Right cardiac atrium (tissue), 5 donors: ENCODE measurements around the gene PDGFD. TPM values are rescaled to one million over a fixed set of nuclear protein-coding genes. Genes with fewer than 3 reads are reported as not detected.

Source experiments
- ATAC-seq, 2 donors: fragments of 200-7000 bp; cut with Tn5 transposase; one replicate each; pipeline versions ENCODE4 v1.8.0 to v1.9.1; 2020; ENCODE audit warnings: moderate library complexity in 2 of 2, mild to moderate bottlenecking in 1 of 2
- DNase-seq, 3 donors: peaks; one replicate each; pipeline ENCODE4 v3.0.0-alpha.2; 2020
- H3K27ac ChIP-seq: one replicate; pipeline ENCODE4 v1.5.1; 2013; ENCODE audit warnings: mild to moderate bottlenecking, low read length, control low read depth, moderate library complexity
- H3K27me3 ChIP-seq: one replicate; pipeline ENCODE4 v1.6.1; 2013; ENCODE audit not compliant: control insufficient read depth, insufficient read depth
- H3K4me1 ChIP-seq: one replicate; pipeline ENCODE4 v1.6.1; 2013; ENCODE audit warnings: low read length; ENCODE audit not compliant: control insufficient read depth, insufficient read depth
- H3K4me3 ChIP-seq: one replicate; pipeline ENCODE4 v1.5.1; 2013; ENCODE audit warnings: low read length, control low read depth
- H3K9me3 ChIP-seq: one replicate; pipeline ENCODE4 v1.6.1; 2013; ENCODE audit warnings: low read length; ENCODE audit not compliant: control insufficient read depth
- WGBS: extraction: QIAGEN DNeasy Blood & Tissue Kit; methylation state at CpG from one replicate; pipeline ENCODE4 v1.1.7; 2013; 5-methylcytosine and 5-hydroxymethylcytosine counted together
- intact Hi-C, 4 donors: fragments of 100-400 bp; cut with DNase I; formaldehyde crosslinking; loops; one replicate each; pipeline versions ENCODE4 v1.11.0 to v1.14.0; 2022 to 2023
- polyA plus RNA-seq: library from polyadenylated mRNA; stranded (reverse); fragments of 200-250 nt; gene quantifications from one replicate; pipeline ENCODE4 v1.2.3, GENCODE V29; 2013
- total RNA-seq, 4 donors: library from RNA; stranded (reverse); fragmentation: NEBNext Ultra II Directional; extraction: Animal tissue kit (Norgen Biotek cat#: 25700); gene quantifications; one replicate each; pipeline ENCODE4 v1.2.1, GENCODE V29; 2021
- donor health status: healthy with polysubstance abuse.
- donor health status: DM: no; HTN: yes; CAD: no.
- donor health status: DM: no; HTN: no; CAD: no.
- donor health status: DM: no; HTN: yes; CAD: no; lungs with severe emphysema.
- donor health status: DM: yes; HTN: yes; CAD: no.

Gene PDGFD
- total and polyA plus RNA-seq, 5 donors, result 10.5 to 20.1 (median 15.8) TPM

DNA sequence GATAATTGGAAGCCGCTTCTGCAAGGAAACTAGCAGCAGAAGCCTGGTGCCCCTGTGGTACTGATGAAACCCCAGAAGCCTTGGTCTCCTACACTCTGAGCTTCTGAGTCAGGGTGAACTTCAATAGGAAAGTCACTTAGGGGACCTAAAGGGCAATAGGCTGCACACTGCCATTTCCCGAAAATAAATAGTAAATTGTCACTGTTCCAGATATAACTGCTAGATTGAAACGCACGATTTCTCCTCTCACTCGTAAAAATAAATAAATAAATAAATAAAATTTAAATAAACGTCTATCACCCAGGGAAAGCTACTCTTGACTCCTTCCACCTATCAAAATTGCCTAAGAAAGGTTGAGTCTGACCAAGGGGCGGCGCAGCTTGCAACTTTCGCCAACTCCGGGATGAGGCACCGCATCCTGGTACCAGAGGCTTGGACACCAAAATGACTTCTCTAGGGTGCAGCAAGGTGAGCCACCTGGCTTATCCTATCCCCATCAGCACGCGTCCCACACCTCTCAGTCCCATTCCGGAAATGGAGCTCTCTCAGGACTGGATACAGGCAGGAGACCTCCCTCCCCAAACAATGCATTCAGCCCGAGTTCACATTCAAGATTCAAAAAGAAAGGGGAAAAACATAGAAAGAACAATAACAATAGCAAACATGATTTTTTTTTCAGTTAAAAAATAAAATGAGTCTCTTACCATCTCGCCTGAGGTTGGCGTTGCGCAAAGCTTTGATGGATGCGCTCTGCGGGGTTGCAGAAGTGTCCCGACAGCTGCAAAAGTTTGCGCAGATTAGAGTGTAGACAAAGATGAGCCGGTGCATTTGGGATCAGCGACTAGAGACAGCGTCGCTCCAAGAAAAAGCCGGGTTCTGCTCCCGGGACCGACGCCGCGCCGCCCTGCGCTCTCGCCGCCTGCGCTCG is 583 bp downstream of the PDGFD start:
- Histone ChIP-seq H3K27ac (no peak overlapping the region), H3K27me3 (no peaks in the 10 kb centered on the region), H3K4me3 (peak overlapping the region; percentile 71), H3K4me1 (no peaks in the 10 kb centered on the region), H3K9me3 (no peaks in the 10 kb centered on the region)
- DNase-seq (peak; percentile 31 to 76 (median 70)), ATAC-seq (peak; percentile 66 to 68)
- intact Hi-C loops, result loop anchor here in 1 of 4 donors (5.0 kb wide), 1 partner anchor 481 kb away; no protein-coding TSS in a partner anchor
- 4% methylated on average over 38 of the region's 38 CpGs for WGBS

DNA sequence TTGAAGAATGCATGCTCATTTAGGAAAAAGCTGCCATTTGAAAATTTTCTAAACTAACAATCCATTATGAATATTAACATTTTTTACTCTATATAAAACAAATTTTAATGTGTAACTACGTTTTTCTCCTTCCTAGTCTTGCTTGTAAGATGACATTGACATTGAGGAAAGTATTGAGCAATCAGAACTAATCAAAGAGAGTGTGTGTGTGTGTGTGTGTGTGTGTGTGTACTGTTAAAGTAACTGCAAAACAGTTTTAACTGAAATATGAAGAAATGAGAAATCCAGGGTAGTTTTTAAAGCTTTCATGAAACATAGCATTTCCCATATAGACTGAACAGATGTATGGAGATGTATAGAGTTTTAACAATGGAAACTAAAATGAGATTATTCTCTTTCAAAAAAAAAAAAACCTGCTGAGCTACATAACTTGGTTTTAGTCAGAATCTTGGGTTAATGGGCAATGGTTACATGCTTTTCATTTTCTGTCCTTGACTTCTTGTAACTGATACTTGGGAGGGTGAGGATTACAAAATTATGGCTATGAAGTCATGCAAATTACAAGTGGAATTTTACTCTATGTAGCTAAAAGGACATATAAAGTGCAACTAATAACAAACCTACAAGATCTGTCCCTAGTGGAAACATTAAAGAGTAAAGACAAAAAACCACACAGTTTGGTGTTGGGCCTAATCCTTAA is 2.0 kb downstream of the PDGFD start:
- H3K27me3 ChIP-seq, result no peaks in the 10 kb centered on the region
- ATAC-seq (no peak), DNase-seq (no peak)
- no peak overlapping the region for H3K27ac ChIP-seq
- no peaks in the 10 kb centered on the region for H3K4me1 ChIP-seq
- no peaks in the 10 kb centered on the region for H3K9me3 ChIP-seq
- intact Hi-C loops, result loop anchor here in 1 of 4 donors (5.0 kb wide), 1 partner anchor 480 kb away; no protein-coding TSS in a partner anchor
- 61% methylated on average over 1 of the region's 1 CpG for WGBS
- H3K4me3 ChIP-seq, result peak overlapping the region; percentile 71

DNA sequence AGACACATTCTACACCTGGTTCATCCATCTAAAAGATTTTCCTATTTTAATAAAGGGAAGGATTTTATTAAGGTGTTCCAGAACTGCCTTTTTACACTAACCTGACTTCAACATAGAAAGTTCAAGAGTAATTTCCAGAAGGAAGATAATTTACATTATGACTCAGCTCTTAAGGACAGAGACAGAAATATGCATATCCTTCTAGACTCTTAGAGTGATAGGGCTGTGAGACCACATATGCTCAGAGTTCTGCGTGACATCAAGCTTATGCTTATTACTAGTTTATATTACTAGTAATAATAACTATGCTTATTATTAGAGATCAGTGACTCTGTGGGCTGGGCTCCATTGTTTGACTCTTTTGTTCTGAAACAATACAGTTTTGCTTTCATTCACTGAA is 4.6 kb downstream of the PDGFD start:
- WGBS, result 94% methylated on average over 1 of the region's 1 CpG
- Histone ChIP-seq H3K9me3 (no peaks in the 10 kb centered on the region), H3K4me1 (no peaks in the 10 kb centered on the region), H3K27ac (no peak overlapping the region), H3K4me3 (no peak overlapping the region), H3K27me3 (no peaks in the 10 kb centered on the region)
- no peak for DNase-seq
- intact Hi-C loops, result loop anchor here in 1 of 4 donors (10.0 kb wide), 1 partner anchor 475 kb away; no protein-coding TSS in a partner anchor
- no peak for ATAC-seq

DNA sequence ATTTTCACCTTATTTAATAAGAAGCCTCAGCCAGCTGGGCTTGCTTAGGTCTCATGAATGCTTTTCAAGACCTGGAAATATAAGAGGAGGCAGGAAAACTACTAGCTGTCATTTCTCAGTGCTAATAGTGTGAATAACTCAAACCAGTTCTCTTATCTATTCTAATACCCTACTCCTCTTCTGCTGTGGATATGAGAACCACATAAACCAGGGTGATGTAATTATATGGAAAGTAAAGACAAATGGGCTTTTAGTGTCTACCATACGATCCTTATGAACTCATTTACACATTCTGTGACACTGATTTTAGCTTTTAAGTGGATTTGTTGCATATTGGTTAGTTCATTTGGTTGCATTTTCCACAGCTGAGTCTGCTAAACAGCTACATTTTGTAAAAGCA is 8.6 kb downstream of the PDGFD start:
- DNase-seq (no peak), ATAC-seq (no peak)
- Histone ChIP-seq H3K9me3 (no peaks in the 10 kb centered on the region), H3K4me1 (no peaks in the 10 kb centered on the region), H3K27ac (no peak overlapping the region), H3K27me3 (no peaks in the 10 kb centered on the region), H3K4me3 (no peak overlapping the region)
- intact Hi-C loops, result loop anchor here in 1 of 4 donors (10.0 kb wide), 1 partner anchor 471 kb away; no protein-coding TSS in a partner anchor
- 78% methylated on average over 1 of the region's 1 CpG for whole genome bisulfite sequencing

- no peak overlapping the region for H3K27ac ChIP-seq
- no peak overlapping the region for H3K4me3 ChIP-seq
- no peaks in the 10 kb centered on the region for H3K4me1 ChIP-seq
- ATAC-seq (no peak), DNase-seq (no peak)
- H3K27me3 ChIP-seq, result no peaks in the 10 kb centered on the region
- intact Hi-C loops, result loop anchor here in 2 of 4 donors (5.0 to 10.0 kb wide), 2 partner anchors 469 to 472 kb away; no protein-coding TSS in a partner anchor
- 82% methylated on average over 7 of the region's 7 CpGs for WGBS
- no peaks in the 10 kb centered on the region for H3K9me3 ChIP-seq
Measured at GRCh38 chr11:104154296-104154695, 9.7 kb downstream of the PDGFD start.

GRCh38 chr11:104152941-104153505 is 10.9 kb downstream of the PDGFD start:
- intact Hi-C loops, result loop anchor here in 2 of 4 donors (5.0 to 10.0 kb wide), 2 partner anchors 468 to 471 kb away; no protein-coding TSS in a partner anchor
- Histone ChIP-seq H3K27me3 (no peaks in the 10 kb centered on the region), H3K4me3 (no peak overlapping the region), H3K4me1 (no peaks in the 10 kb centered on the region), H3K27ac (no peak overlapping the region), H3K9me3 (no peaks in the 10 kb centered on the region)
- no peak for ATAC-seq
- no peak for DNase-seq

GRCh38 chr11:104151404-104152204 is 12.3 kb downstream of the PDGFD start:
- no peak for DNase-seq
- no peak for ATAC-seq
- intact Hi-C loops, result loop anchor here in 2 of 4 donors (5.0 to 10.0 kb wide), 2 partner anchors 467 to 469 kb away; no protein-coding TSS in a partner anchor
- WGBS, result 87% methylated on average over 8 of the region's 8 CpGs
- Histone ChIP-seq H3K9me3 (no peaks in the 10 kb centered on the region), H3K27ac (no peak overlapping the region), H3K4me3 (no peak overlapping the region), H3K27me3 (no peaks in the 10 kb centered on the region), H3K4me1 (no peaks in the 10 kb centered on the region)

DNA sequence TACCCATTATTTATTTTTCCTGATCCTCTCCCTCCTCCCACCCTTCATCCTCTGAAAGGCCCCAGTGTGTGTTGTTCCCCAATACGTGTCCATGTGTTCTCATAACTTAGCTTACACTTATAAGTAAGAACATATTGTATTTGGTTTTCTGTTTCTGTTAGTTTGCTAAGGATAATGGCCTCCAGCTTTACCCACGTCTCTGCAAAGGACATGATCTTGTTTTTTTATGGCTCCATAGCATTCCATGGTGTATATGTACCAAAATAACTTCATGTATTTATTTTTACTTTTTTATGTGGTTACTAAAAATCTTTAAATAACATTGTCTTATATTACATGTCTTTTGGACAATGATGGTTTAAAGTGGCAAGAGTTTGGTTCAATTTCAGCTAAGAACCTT is 15.2 kb downstream of the PDGFD start:
- ATAC-seq (no peak), DNase-seq (no peak)
- intact Hi-C loops, result loop anchor here in 1 of 4 donors (5.0 kb wide), 1 partner anchor 466 kb away; no protein-coding TSS in a partner anchor
- no peaks in the 10 kb centered on the region for H3K4me1 ChIP-seq
- H3K27ac ChIP-seq, result no peak overlapping the region
- H3K4me3 ChIP-seq, result no peak overlapping the region
- no peaks in the 10 kb centered on the region for H3K27me3 ChIP-seq
- no peaks in the 10 kb centered on the region for H3K9me3 ChIP-seq
- 75% methylated on average over 2 of the region's 2 CpGs for WGBS

DNA sequence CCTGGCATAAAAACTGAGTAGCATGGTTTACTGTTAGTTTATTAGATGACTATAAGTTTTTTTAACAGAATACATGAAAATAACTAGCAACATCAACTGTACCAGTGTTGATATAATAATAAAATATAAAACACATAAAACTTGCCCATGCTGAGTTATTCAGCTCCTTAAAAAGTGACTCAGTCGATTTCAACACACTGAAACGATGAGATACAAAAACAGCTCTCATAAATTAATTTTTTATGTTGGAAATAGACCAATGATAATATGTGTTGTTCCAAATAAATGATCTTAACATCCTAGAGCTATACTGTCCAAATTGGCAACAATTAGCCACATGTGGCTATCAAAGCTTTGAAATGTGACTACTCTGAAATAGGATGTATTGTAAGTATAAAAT is 15.9 kb downstream of the PDGFD start:
- no peak for DNase-seq
- WGBS, result 48% methylated on average over 2 of the region's 2 CpGs
- Histone ChIP-seq H3K27ac (no peak overlapping the region), H3K27me3 (no peaks in the 10 kb centered on the region), H3K4me1 (no peaks in the 10 kb centered on the region), H3K9me3 (no peaks in the 10 kb centered on the region), H3K4me3 (no peak overlapping the region)
- peak in 1 of 2 donors; percentile 48 for ATAC-seq
- intact Hi-C loops, result loop anchor here in 1 of 4 donors (5.0 kb wide), 1 partner anchor 466 kb away; no protein-coding TSS in a partner anchor

GRCh38 chr11:104146943-104147342 is 17.0 kb downstream of the PDGFD start:
- WGBS, result 86% methylated on average over 3 of the region's 3 CpGs
- no peaks in the 10 kb centered on the region for H3K27me3 ChIP-seq
- H3K4me3 ChIP-seq, result no peak overlapping the region
- H3K27ac ChIP-seq, result no peak overlapping the region
- intact Hi-C loops, result loop anchor here in 1 of 4 donors (5.0 kb wide), 1 partner anchor 465 kb away; no protein-coding TSS in a partner anchor
- H3K4me1 ChIP-seq, result no peaks in the 10 kb centered on the region
- no peaks in the 10 kb centered on the region for H3K9me3 ChIP-seq
- ATAC-seq (no peak), DNase-seq (no peak)
